Measurements from ENCODE around the gene STRIP1. TPM values are rescaled to one million over a fixed set of nuclear protein-coding genes. Genes with fewer than 3 reads are reported as not detected.

The STRIP1 gene
- total and polyA plus RNA-seq, 2 of the 8 experiments (the other 6 are each of a cell fraction or from before 2014, with no cell fraction given), result 21.3 to 45.6 TPM

DNA sequence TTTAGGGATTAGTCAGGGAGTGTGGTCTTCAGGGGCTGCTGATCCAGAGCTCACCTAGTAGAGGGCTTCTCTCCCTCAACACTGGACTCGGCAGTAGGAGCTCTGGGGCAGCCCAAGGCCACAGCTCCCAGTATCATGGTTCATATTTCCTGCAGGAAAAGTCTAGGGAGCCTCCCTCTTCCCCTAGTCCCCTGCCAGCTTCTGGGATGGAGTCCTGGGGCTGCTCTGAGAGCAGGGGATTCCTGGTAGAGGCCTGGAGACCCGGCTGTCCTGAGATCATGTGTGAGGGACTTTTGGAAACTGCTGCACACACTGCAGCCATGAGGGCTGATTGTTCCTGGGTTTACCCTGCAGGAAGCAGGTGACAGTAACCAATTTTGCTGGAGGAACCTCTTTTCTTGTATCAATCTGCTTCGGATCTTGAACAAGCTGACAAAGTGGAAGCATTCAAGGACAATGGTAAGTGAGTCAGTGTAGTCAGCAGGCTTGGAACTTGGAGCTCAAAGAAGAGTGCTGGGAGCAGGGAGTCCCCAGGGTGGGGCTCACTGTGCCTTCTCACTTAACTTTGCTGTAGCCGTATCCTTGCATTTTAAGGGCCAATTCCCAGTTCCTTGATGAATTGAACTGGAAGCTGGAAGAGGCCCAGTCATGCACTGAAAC, 16.3 kb downstream of the STRIP1 start (continued):
- TF ChIP-seq, protein P1, sequence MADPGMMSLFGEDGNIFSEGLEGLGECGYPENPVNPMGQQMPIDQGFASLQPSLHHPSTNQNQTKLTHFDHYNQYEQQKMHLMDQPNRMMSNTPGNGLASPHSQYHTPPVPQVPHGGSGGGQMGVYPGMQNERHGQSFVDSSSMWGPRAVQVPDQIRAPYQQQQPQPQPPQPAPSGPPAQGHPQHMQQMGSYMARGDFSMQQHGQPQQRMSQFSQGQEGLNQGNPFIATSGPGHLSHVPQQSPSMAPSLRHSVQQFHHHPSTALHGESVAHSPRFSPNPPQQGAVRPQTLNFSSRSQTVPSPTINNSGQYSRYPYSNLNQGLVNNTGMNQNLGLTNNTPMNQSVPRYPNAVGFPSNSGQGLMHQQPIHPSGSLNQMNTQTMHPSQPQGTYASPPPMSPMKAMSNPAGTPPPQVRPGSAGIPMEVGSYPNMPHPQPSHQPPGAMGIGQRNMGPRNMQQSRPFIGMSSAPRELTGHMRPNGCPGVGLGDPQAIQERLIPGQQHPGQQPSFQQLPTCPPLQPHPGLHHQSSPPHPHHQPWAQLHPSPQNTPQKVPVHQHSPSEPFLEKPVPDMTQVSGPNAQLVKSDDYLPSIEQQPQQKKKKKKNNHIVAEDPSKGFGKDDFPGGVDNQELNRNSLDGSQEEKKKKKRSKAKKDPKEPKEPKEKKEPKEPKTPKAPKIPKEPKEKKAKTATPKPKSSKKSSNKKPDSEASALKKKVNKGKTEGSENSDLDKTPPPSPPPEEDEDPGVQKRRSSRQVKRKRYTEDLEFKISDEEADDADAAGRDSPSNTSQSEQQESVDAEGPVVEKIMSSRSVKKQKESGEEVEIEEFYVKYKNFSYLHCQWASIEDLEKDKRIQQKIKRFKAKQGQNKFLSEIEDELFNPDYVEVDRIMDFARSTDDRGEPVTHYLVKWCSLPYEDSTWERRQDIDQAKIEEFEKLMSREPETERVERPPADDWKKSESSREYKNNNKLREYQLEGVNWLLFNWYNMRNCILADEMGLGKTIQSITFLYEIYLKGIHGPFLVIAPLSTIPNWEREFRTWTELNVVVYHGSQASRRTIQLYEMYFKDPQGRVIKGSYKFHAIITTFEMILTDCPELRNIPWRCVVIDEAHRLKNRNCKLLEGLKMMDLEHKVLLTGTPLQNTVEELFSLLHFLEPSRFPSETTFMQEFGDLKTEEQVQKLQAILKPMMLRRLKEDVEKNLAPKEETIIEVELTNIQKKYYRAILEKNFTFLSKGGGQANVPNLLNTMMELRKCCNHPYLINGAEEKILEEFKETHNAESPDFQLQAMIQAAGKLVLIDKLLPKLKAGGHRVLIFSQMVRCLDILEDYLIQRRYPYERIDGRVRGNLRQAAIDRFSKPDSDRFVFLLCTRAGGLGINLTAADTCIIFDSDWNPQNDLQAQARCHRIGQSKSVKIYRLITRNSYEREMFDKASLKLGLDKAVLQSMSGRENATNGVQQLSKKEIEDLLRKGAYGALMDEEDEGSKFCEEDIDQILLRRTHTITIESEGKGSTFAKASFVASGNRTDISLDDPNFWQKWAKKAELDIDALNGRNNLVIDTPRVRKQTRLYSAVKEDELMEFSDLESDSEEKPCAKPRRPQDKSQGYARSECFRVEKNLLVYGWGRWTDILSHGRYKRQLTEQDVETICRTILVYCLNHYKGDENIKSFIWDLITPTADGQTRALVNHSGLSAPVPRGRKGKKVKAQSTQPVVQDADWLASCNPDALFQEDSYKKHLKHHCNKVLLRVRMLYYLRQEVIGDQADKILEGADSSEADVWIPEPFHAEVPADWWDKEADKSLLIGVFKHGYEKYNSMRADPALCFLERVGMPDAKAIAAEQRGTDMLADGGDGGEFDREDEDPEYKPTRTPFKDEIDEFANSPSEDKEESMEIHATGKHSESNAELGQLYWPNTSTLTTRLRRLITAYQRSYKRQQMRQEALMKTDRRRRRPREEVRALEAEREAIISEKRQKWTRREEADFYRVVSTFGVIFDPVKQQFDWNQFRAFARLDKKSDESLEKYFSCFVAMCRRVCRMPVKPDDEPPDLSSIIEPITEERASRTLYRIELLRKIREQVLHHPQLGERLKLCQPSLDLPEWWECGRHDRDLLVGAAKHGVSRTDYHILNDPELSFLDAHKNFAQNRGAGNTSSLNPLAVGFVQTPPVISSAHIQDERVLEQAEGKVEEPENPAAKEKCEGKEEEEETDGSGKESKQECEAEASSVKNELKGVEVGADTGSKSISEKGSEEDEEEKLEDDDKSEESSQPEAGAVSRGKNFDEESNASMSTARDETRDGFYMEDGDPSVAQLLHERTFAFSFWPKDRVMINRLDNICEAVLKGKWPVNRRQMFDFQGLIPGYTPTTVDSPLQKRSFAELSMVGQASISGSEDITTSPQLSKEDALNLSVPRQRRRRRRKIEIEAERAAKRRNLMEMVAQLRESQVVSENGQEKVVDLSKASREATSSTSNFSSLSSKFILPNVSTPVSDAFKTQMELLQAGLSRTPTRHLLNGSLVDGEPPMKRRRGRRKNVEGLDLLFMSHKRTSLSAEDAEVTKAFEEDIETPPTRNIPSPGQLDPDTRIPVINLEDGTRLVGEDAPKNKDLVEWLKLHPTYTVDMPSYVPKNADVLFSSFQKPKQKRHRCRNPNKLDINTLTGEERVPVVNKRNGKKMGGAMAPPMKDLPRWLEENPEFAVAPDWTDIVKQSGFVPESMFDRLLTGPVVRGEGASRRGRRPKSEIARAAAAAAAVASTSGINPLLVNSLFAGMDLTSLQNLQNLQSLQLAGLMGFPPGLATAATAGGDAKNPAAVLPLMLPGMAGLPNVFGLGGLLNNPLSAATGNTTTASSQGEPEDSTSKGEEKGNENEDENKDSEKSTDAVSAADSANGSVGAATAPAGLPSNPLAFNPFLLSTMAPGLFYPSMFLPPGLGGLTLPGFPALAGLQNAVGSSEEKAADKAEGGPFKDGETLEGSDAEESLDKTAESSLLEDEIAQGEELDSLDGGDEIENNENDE (IDR thresholded peaks at IDR 0.05; ENCODE audit: insufficient replicate concordance, low read length), result no peak
- TF ChIP-seq RXRA (IDR thresholded peaks at IDR 0.05; ENCODE audit: insufficient read depth, low read depth, low read length) (no peak), CBX8 (IDR thresholded peaks at IDR 0.05; ENCODE audit: borderline replicate concordance, low read depth, low read length) (no peak), YY1 (IDR thresholded peaks at IDR 0.05; ENCODE audit: low read depth, low read length) (no peak), KDM5A (IDR thresholded peaks at IDR 0.05; ENCODE audit: low read length) (no peak), CEBPB (IDR thresholded peaks at IDR 0.05; ENCODE audit: low read depth, low read length) (no peak), RNF2 (IDR thresholded peaks at IDR 0.05; ENCODE audit: borderline replicate concordance, low read depth, low read length, missing control alignments, poor library complexity, severe bottlenecking) (no peak), POLR2AphosphoS5 (IDR thresholded peaks at IDR 0.05; ENCODE audit: low read depth, low read length) (no peak)
- TF ChIP-seq, protein P2, sequence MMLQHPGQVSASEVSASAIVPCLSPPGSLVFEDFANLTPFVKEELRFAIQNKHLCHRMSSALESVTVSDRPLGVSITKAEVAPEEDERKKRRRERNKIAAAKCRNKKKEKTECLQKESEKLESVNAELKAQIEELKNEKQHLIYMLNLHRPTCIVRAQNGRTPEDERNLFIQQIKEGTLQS (IDR thresholded peaks at IDR 0.05; ENCODE audit: insufficient read depth, low read depth, low read length), result no peak
